Measurements from ENCODE around the gene GRIA4. TPM values are rescaled to one million over a fixed set of nuclear protein-coding genes. Genes with fewer than 3 reads are reported as not detected.

Gene GRIA4
- total RNA-seq, 2 donors from 2014 or later, result 1.2 TPM; not detected in 1

DNA sequence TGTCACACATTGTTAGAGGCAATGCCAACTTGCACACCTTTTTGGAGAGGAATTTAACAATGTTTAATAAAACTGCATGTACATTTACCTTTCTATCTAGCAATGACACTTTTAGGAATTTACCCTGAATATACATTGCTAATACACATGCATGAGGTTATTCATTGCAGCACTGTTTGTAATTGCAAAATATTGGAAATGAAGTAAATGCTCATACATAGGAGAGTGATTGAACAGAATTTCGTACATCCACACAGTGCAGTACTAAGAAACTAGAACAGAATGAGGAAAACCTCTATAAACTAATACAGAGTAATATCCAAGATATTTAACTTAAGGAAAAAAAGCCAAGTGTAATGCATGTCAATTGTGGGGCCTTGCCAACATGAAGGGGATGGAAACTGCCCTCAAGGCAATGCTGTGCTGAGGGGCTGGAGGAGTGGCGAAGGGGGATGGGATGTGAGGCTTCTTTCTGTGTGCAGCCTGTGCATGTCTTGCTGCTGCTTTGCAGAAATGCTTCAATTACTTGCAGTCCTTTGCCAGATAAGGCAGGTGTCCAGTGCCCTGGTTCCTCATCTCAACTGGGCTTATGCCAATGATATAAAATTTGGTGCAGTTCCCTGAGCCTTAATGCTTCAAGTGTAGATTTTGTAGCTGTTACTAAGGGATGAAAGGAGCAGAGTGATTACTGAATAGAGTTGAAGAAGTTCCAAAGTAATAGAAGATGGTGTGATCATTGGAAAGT lies 96.1 kb downstream of the GRIA4 start:
- Histone ChIP-seq H3K27ac (no peak overlapping the region), H3K27me3 (replicated peaks; ENCODE audit: insufficient read depth) (no peaks in the 10 kb centered on the region), H3K4me1 (ENCODE audit: control insufficient read depth in 1 of 2, low read depth in 2 of 2) (no peaks in the 10 kb centered on the region), H3K4me3 (no peak overlapping the region), H3K36me3 (no peaks in the 10 kb centered on the region), H3K9me3 (no peaks in the 10 kb centered on the region)
- ATAC-seq (ENCODE audit: insufficient number of reproducible peaks, low FRiP score, low read depth), result no peak
- TF ChIP-seq, protein P1, sequence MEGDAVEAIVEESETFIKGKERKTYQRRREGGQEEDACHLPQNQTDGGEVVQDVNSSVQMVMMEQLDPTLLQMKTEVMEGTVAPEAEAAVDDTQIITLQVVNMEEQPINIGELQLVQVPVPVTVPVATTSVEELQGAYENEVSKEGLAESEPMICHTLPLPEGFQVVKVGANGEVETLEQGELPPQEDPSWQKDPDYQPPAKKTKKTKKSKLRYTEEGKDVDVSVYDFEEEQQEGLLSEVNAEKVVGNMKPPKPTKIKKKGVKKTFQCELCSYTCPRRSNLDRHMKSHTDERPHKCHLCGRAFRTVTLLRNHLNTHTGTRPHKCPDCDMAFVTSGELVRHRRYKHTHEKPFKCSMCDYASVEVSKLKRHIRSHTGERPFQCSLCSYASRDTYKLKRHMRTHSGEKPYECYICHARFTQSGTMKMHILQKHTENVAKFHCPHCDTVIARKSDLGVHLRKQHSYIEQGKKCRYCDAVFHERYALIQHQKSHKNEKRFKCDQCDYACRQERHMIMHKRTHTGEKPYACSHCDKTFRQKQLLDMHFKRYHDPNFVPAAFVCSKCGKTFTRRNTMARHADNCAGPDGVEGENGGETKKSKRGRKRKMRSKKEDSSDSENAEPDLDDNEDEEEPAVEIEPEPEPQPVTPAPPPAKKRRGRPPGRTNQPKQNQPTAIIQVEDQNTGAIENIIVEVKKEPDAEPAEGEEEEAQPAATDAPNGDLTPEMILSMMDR (IDR thresholded peaks at IDR 0.05), result no peak
- no peak for DNase-seq (ENCODE audit: low spot score)

DNA sequence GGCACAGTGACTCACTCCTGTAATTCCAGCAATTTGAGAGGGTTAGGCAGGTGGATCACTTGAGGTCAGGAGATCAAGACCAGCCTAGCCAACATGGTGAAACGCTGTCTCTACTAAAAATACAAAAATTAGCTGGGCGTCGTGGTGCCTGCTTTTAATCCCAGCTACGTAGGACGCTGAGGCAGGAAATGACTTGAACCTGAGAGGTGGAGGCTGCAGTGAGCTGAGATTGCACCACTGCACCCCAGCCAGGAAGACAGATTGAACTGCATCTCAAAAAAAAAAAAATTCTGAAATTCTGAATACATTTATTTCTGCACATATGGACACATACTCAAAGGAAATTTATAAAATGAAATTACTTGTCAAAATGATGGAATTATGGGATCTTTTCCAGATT lies 103.2 kb downstream of the GRIA4 start:
- ATAC-seq (ENCODE audit: insufficient number of reproducible peaks, low FRiP score, low read depth), result no peak

DNA sequence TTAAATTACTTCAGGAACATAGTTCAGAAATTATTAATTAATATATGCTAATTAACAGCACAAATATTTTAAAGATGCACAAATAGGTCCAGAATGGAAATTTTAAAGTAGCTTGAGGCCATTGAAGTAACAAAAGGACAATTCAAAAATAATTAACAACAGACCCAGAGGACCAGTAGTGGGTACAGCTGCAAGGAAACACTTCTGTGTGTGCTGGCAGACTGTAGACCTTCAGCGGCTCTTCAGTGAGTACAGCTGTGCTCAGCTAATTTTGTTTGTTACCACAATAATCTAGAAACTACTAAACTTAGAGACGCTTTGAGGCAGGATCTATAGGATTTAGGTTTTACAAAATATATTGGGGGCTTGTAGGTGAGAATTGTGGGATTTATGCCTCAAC lies 103.8 kb downstream of the GRIA4 start:
- no peak overlapping the region for H3K27ac ChIP-seq
- no peaks in the 10 kb centered on the region for H3K4me1 ChIP-seq (ENCODE audit: control insufficient read depth in 1 of 2, low read depth in 2 of 2)
- H3K27me3 ChIP-seq (replicated peaks; ENCODE audit: insufficient read depth), result no peaks in the 10 kb centered on the region
- H3K9me3 ChIP-seq, result no peaks in the 10 kb centered on the region
- no peaks in the 10 kb centered on the region for H3K36me3 ChIP-seq
- no peak for ATAC-seq (ENCODE audit: insufficient number of reproducible peaks, low FRiP score, low read depth)
- TF ChIP-seq, protein P1 (IDR thresholded peaks at IDR 0.05), result no peak
- DNase-seq (ENCODE audit: low spot score), result no peak
- H3K4me3 ChIP-seq, result no peak overlapping the region

More for the DNA sequence above, 103.2 kb downstream of the GRIA4 start:
- no peaks in the 10 kb centered on the region for H3K4me1 ChIP-seq (ENCODE audit: control insufficient read depth in 1 of 2, low read depth in 2 of 2)
- H3K27ac ChIP-seq, result no peak overlapping the region
- H3K27me3 ChIP-seq (replicated peaks; ENCODE audit: insufficient read depth), result no peaks in the 10 kb centered on the region
- no peak overlapping the region for H3K4me3 ChIP-seq
- TF ChIP-seq, protein P1 (IDR thresholded peaks at IDR 0.05), result no peak
- no peaks in the 10 kb centered on the region for H3K9me3 ChIP-seq
- DNase-seq (ENCODE audit: low spot score), result no peak
- no peaks in the 10 kb centered on the region for H3K36me3 ChIP-seq

DNA sequence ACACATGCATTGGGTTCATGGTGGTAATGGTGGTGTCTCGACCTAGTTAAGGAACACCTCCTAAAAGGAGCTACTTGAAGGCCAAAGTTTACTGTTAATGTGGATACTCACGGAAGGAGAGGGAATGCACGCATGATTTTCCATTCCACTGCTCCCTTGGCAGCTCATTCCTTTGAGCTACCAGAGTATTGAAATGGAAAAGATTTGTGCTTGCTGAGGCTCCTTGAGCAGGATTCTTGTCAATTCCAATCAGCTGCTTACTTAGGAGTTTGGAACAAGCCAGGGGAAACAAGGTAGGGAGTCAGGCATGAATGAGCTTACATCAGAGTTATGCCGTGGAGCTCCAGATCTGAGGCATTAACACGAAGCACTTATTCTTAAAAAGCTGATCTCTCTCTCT lies 108.8 kb downstream of the GRIA4 start:
- Histone ChIP-seq H3K27ac (no peak overlapping the region), H3K4me1 (ENCODE audit: control insufficient read depth in 1 of 2, low read depth in 2 of 2) (no peaks in the 10 kb centered on the region), H3K4me3 (no peak overlapping the region), H3K9me3 (no peaks in the 10 kb centered on the region), H3K27me3 (replicated peaks; ENCODE audit: insufficient read depth) (no peaks in the 10 kb centered on the region), H3K36me3 (no peaks in the 10 kb centered on the region)
- no peak for DNase-seq (ENCODE audit: low spot score)
- ATAC-seq (ENCODE audit: insufficient number of reproducible peaks, low FRiP score, low read depth), result no peak
- TF ChIP-seq, protein P1 (IDR thresholded peaks at IDR 0.05), result no peak

DNA sequence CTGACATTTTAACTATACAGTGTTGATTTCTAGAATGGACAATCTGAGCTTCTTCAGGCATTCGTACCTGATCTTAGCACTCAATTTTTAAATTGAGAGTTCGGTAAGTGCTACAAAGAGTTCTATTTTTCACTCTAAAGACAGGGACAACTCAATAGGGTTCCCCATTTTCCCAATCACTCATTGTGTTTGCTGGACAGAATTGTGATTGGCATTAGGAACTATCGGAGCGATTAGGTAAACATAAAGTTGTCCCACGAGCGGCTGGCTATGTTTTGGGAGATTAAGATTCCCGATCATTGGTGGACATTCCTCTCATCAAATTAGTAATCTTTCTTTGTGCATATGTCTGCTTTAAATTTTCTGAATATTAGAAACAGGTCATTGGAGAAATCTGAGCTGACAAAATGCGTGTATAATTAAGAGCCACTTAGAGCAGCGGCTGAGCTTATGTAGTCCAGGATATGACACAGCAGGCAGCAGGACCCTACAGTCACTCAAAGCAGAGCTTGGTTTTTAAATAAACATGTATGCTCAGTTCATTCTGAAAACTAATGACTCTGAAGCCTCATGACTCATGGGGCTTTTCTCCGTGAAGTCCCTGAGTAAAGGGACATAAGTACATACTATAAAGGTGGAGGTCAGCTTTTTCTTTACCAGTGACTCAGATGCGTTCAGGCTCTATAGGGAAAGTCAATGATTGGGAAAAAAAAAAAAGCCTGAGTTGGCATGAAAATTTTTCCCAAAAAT lies 109.4 kb downstream of the GRIA4 start:
- Histone ChIP-seq H3K4me3 (no peak overlapping the region), H3K27me3 (replicated peaks; ENCODE audit: insufficient read depth) (no peaks in the 10 kb centered on the region), H3K9me3 (no peaks in the 10 kb centered on the region), H3K27ac (no peak overlapping the region), H3K4me1 (ENCODE audit: control insufficient read depth in 1 of 2, low read depth in 2 of 2) (no peaks in the 10 kb centered on the region), H3K36me3 (no peaks in the 10 kb centered on the region)
- DNase-seq (ENCODE audit: low spot score), result no peak
- no peak for ATAC-seq (ENCODE audit: insufficient number of reproducible peaks, low FRiP score, low read depth)
- TF ChIP-seq, protein P1 (IDR thresholded peaks at IDR 0.05), result no peak
